Karpas-422 (cell line): Measurements from ENCODE around the gene PIP5K1A. TPM values are rescaled to one million over a fixed set of nuclear protein-coding genes. Genes with fewer than 3 reads are reported as not detected.

Source experiments
- DNase-seq: peaks from one replicate; pipeline ENCODE4 v3.0.0-alpha.2; 2015
- H2AFZ ChIP-seq: fragments of 200-600 bp; sonication (generic); 2 replicates; pipeline ENCODE4 v1.6.1; 2014; ENCODE audit warnings: antibody characterized with exemption, low read length, mixed read lengths
- H3K27ac ChIP-seq: fragments of 200-600 bp; sonication (generic); 2 replicates; pipeline ENCODE4 v1.5.1; 2014; ENCODE audit warnings: mild to moderate bottlenecking, low read length, moderate library complexity
- H3K27me3 ChIP-seq: fragments of 200-600 bp; sonication (generic); 2 replicates; pipeline ENCODE4 v1.6.1; 2014; ENCODE audit warnings: low read length, mixed read lengths
- H3K36me3 ChIP-seq: fragments of 200-600 bp; sonication (generic); 2 replicates; pipeline ENCODE4 v1.6.1; 2014; ENCODE audit warnings: low read length, mixed read lengths; ENCODE audit not compliant: insufficient read depth
- H3K4me1 ChIP-seq: fragments of 200-600 bp; sonication (generic); 2 replicates; pipeline ENCODE4 v1.6.1; 2014; ENCODE audit warnings: mild to moderate bottlenecking, low read length, mixed read lengths
- H3K4me2 ChIP-seq: fragments of 200-600 bp; sonication (generic); 2 replicates; pipeline ENCODE4 v1.6.1; 2014; ENCODE audit warnings: low read length, low read depth, mild to moderate bottlenecking; ENCODE audit not compliant: poor library complexity, severe bottlenecking
- H3K4me3 ChIP-seq: fragments of 200-600 bp; sonication (generic); 2 replicates; pipeline ENCODE4 v1.5.1; 2014; ENCODE audit warnings: mild to moderate bottlenecking, antibody characterized with exemption, low read length, mixed read lengths
- H3K79me2 ChIP-seq: fragments of 200-600 bp; sonication (generic); 2 replicates; pipeline ENCODE4 v1.6.1; 2014; ENCODE audit warnings: mild to moderate bottlenecking, low read length, mixed read lengths
- H3K9ac ChIP-seq: fragments of 200-600 bp; sonication (generic); 2 replicates; pipeline ENCODE4 v1.6.0; 2014; ENCODE audit warnings: low read length
- H3K9me2 ChIP-seq: fragments of 200-600 bp; sonication (generic), shearing (Covaris generic); replicated peaks from 2 replicates; pipeline ENCODE4 v1.6.0; 2014; ENCODE audit warnings: mild to moderate bottlenecking, low read length, moderate library complexity; ENCODE audit not compliant: insufficient read depth
- H3K9me3 ChIP-seq: fragments of 300-700, 200-600 bp; sonication (generic); 2 replicates; pipeline ENCODE4 v1.6.1; 2014; ENCODE audit warnings: low read length, mixed read lengths
- H4K20me1 ChIP-seq: fragments of 200-600 bp; sonication (generic); 2 replicates; pipeline ENCODE4 v1.6.1; 2014; ENCODE audit warnings: mild to moderate bottlenecking, antibody characterized with exemption, low read length, low read depth; ENCODE audit not compliant: insufficient read depth
- total RNA-seq: library from RNA; depleted of rRNA; stranded (reverse); fragments of >200 nt; shearing (Covaris generic); gene quantifications from 2 replicates; pipeline ENCODE4 v1.2.3, GENCODE V29; 2014; ENCODE audit warnings: low replicate concordance; rRNA removed

Gene PIP5K1A
- 72.8 and 75.9 TPM in 2 replicates for total RNA-seq

- H3K27me3 ChIP-seq: no peaks in the 10 kb centered on the region
- H3K4me2 ChIP-seq: peak within 1 kb of the TSS; percentile 100
- peak within 1 kb of the TSS; percentile 94 for H3K4me3 ChIP-seq
- H3K79me2 ChIP-seq: peaks cover 50% of the 10 kb centered on the region
- H2AFZ ChIP-seq: peak within 1 kb of the TSS; percentile 8; the same call in 1 of the 2 replicates
- peaks cover 31% of the 10 kb centered on the region for H3K4me1 ChIP-seq
- H3K9ac ChIP-seq: peak within 1 kb of the TSS; percentile 82
- no peaks in the 10 kb centered on the region for H3K9me2 ChIP-seq
- peaks cover 28% of the 10 kb centered on the region for H4K20me1 ChIP-seq
- no peaks in the 10 kb centered on the region for H3K9me3 ChIP-seq
- peak within 1 kb of the TSS; percentile 72 for H3K27ac ChIP-seq
- peak; percentile 99 for DNase-seq
- peaks cover 20% of the 10 kb centered on the region; the same call in 1 of the 2 replicates for H3K36me3 ChIP-seq
Measured at GRCh38 chr1:151198254-151199127, at the start of gene PIP5K1A. Gene PIP5K1A, plus strand, starts transcription at chr1:151198552. Its CDS starts 445 bp downstream, at chr1:151198997.

DNA sequence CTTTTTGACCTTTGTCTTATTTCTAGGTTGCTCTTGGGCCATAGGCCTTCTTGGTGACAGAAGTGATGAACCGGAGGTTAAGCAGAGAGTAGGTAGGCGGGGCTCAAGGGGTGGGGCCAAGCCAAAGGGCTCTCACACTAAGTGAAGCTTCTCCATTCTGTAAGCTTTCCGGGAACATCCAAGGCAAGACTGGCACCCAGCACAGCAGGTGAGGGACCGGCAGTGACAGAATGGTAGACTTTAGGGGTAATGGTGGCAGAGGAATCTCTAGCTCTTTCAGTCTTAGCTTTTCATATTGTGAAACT, 41.9 kb upstream of the PIP5K1A start, which contains the start of gene TNFAIP8L2:
TSS of gene TNFAIP8L2 (plus strand) at position 135 of the 305 bp plus-strand sequence. CDS start 2,049 bp downstream, outside the sequence.
- peak; percentile 92 for DNase-seq
- Histone ChIP-seq H2AFZ (peak within 1 kb of the TSS; percentile 28; the same call in 1 of the 2 replicates), H3K9ac (peak within 1 kb of the TSS; percentile 87), H3K79me2 (peaks cover 26% of the 10 kb centered on the region), H3K9me3 (no peaks in the 10 kb centered on the region), H4K20me1 (no peaks in the 10 kb centered on the region), H3K27me3 (no peaks in the 10 kb centered on the region), H3K4me1 (peaks cover 26% of the 10 kb centered on the region), H3K36me3 (peaks cover 13% of the 10 kb centered on the region; the same call in 1 of the 2 replicates), H3K9me2 (no peaks in the 10 kb centered on the region), H3K4me2 (peak within 1 kb of the TSS; percentile 91), H3K4me3 (peak within 1 kb of the TSS; percentile 87), H3K27ac (peak within 1 kb of the TSS; percentile 74)

GRCh38 chr1:151157067-151157531, 41.3 kb upstream of the PIP5K1A start:
- Histone ChIP-seq H3K27ac (peak overlapping the region; percentile 74), H3K4me1 (peaks cover 26% of the 10 kb centered on the region), H3K9me2 (no peaks in the 10 kb centered on the region), H3K79me2 (peaks cover 26% of the 10 kb centered on the region), H3K9me3 (no peaks in the 10 kb centered on the region), H3K36me3 (peaks cover 13% of the 10 kb centered on the region; the same call in 1 of the 2 replicates), H3K4me3 (peak overlapping the region; percentile 87), H4K20me1 (no peaks in the 10 kb centered on the region), H3K27me3 (no peaks in the 10 kb centered on the region), H3K4me2 (peak overlapping the region; percentile 91), H3K9ac (peak overlapping the region; percentile 87), H2AFZ (peak overlapping the region; percentile 27; the same call in 1 of the 2 replicates)
- peak; percentile 82 for DNase-seq

DNA sequence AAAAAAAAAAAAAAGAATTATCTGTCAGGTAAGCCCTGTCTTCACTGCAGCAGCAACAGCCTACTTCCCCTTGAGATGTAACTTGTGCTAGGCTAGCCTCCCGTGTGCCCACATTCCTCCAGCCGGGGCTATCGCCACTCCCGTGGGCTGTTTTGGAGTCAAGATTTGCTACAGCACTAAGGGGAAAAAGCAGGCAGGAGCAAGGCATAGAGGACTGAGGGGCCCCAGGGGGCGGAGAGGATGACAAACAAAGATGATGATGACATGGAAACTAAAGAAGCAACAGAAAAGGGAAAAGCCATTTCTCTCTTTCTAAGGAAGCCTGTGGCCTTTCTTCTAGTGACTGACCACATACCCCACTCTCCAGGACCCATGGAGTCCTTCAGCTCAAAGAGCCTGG, 40.0 kb upstream of the PIP5K1A start:
- Histone ChIP-seq H3K27ac (no peak overlapping the region), H4K20me1 (no peaks in the 10 kb centered on the region), H3K9me2 (no peaks in the 10 kb centered on the region), H3K4me2 (no peak overlapping the region), H3K79me2 (peaks cover 26% of the 10 kb centered on the region), H3K4me1 (peaks cover 30% of the 10 kb centered on the region), H3K4me3 (no peak overlapping the region), H3K9me3 (no peaks in the 10 kb centered on the region), H3K27me3 (no peaks in the 10 kb centered on the region), H2AFZ (no peak overlapping the region), H3K9ac (no peak overlapping the region), H3K36me3 (peaks cover 13% of the 10 kb centered on the region; the same call in 1 of the 2 replicates)
- DNase-seq: no peak

GRCh38 chr1:151158751-151159251, 39.6 kb upstream of the PIP5K1A start:
- no peaks in the 10 kb centered on the region for H3K9me3 ChIP-seq
- H3K27me3 ChIP-seq: no peaks in the 10 kb centered on the region
- no peak overlapping the region for H3K4me2 ChIP-seq
- H4K20me1 ChIP-seq: no peaks in the 10 kb centered on the region
- no peak for DNase-seq
- no peak overlapping the region for H3K27ac ChIP-seq
- no peak overlapping the region for H3K9ac ChIP-seq
- H3K79me2 ChIP-seq: peaks cover 26% of the 10 kb centered on the region
- no peaks in the 10 kb centered on the region for H3K9me2 ChIP-seq
- peaks cover 30% of the 10 kb centered on the region for H3K4me1 ChIP-seq
- H3K4me3 ChIP-seq: no peak overlapping the region
- H2AFZ ChIP-seq: no peak overlapping the region
- peaks cover 13% of the 10 kb centered on the region; the same call in 1 of the 2 replicates for H3K36me3 ChIP-seq

DNA sequence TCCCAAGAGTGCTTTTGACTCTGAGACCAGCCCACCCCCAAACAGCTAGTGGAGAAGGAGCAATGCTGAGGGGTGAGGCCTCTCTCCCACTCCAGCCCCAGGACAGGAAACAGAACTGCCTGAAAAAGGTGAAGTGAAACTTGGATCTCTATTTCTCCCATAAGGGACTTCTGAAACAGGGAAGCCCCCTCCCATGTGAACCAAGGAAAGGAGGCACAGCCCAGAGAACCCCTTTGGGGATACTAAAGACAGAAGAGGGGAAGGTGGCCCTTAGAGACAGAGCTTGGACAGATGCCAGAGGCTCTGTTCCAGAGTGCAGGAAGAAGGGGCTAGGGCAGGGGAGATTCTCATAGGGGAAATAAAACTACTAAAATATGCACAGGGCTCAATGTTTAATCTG, 39.0 kb upstream of the PIP5K1A start:
- H3K27ac ChIP-seq: peak overlapping the region; percentile 27; the same call in 1 of the 2 replicates
- H3K4me2 ChIP-seq: no peak overlapping the region
- H3K27me3 ChIP-seq: no peaks in the 10 kb centered on the region
- H4K20me1 ChIP-seq: no peaks in the 10 kb centered on the region
- peaks cover 13% of the 10 kb centered on the region; the same call in 1 of the 2 replicates for H3K36me3 ChIP-seq
- H3K9me3 ChIP-seq: no peaks in the 10 kb centered on the region
- no peak overlapping the region for H3K4me3 ChIP-seq
- H2AFZ ChIP-seq: no peak overlapping the region
- DNase-seq: no peak
- no peak overlapping the region for H3K9ac ChIP-seq
- no peaks in the 10 kb centered on the region for H3K9me2 ChIP-seq
- H3K79me2 ChIP-seq: peaks cover 26% of the 10 kb centered on the region
- peaks cover 34% of the 10 kb centered on the region for H3K4me1 ChIP-seq

- Histone ChIP-seq H2AFZ (no peak overlapping the region), H3K9ac (peak overlapping the region; percentile 69), H3K27ac (no peak overlapping the region), H3K27me3 (no peaks in the 10 kb centered on the region), H3K4me2 (peak overlapping the region; percentile 67), H3K4me3 (peak overlapping the region; percentile 96), H4K20me1 (no peaks in the 10 kb centered on the region), H3K9me3 (no peaks in the 10 kb centered on the region), H3K9me2 (no peaks in the 10 kb centered on the region), H3K36me3 (peaks cover 9% of the 10 kb centered on the region; the same call in 1 of the 2 replicates), H3K4me1 (peaks cover 34% of the 10 kb centered on the region), H3K79me2 (peaks cover 22% of the 10 kb centered on the region)
- DNase-seq: no peak
Measured at GRCh38 chr1:151164732-151165280, 33.5 kb upstream of the PIP5K1A start.
